ENCODE results near the gene PLPP6.

DNA sequence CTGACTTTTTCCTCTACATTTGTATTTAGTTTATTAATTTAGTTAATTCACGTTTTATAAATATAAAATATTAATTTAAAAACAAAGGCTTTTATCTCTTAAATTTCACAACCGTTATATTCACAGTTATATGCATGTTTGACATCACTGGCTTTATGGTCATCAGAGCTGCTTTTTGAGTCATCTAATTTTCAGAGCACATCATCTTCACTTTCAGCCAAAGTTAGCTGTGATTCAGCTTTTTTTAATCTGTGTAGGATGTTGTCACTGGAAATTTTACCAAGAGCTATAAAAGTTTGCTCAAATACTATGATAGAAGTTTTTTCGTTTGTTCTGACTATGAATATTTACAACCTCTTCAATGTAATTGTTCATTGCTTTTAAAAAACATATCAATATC, 29.7 kb downstream of the PLPP6 start:
- TF ChIP-seq, protein P1, sequence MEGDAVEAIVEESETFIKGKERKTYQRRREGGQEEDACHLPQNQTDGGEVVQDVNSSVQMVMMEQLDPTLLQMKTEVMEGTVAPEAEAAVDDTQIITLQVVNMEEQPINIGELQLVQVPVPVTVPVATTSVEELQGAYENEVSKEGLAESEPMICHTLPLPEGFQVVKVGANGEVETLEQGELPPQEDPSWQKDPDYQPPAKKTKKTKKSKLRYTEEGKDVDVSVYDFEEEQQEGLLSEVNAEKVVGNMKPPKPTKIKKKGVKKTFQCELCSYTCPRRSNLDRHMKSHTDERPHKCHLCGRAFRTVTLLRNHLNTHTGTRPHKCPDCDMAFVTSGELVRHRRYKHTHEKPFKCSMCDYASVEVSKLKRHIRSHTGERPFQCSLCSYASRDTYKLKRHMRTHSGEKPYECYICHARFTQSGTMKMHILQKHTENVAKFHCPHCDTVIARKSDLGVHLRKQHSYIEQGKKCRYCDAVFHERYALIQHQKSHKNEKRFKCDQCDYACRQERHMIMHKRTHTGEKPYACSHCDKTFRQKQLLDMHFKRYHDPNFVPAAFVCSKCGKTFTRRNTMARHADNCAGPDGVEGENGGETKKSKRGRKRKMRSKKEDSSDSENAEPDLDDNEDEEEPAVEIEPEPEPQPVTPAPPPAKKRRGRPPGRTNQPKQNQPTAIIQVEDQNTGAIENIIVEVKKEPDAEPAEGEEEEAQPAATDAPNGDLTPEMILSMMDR (IDR thresholded peaks at IDR 0.05) = no peak
- no peak for TF ChIP-seq EP300 (IDR thresholded peaks at IDR 0.05; ENCODE audit: low read depth)
